ENCODE measurements around the gene RAP1GAP. TPM values are rescaled to one million over a fixed set of nuclear protein-coding genes. Genes with fewer than 3 reads are reported as not detected.
A peak's percentile ranks its signal among the peaks of the same experiment; 100 is the strongest.

Gene RAP1GAP
- total and polyA plus RNA-seq, 5 donors from 2014 or later = 0.84 TPM; not detected in 4

DNA sequence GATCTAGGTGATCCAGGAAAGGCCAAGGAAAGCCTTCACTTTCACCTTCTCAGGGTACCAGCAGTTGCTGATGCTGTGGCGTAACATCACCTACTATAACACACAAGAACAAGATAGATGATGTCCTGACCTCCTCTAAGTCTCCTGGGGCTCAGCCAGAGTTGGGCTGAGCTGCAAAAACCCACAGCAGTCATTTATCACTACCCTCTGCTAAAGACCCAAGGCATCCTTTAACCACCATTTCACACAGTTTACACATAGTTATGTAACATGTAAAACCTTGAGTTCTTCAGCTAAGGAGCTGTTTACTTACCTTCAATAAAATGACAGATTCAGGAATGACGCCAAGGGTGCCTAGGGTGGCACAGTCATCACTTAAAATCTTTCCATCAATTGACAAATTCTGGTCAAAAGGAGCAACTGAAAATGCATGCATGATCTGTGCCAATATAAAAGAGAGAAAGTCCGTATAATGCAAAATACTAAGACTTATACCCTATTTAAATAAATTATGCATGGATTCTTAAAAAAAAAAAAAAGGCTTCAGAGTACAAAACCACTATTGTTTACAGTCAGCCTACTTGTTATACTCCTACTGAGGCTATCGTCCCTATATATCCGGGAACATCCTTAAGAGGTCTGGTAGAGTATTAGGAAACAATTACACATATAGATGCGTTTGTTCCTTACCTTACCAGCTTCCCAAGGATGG lies 20.7 kb upstream of the RAP1GAP start:
- no peak overlapping the region for H3K27ac Mint-ChIP-seq
- peaks cover 57% of the 10 kb centered on the region for H3K36me3 Mint-ChIP-seq
- H3K27ac ChIP-seq (ENCODE audit: insufficient read depth, low read length, poor library complexity, severe bottlenecking) = no peak overlapping the region
- no peak for DNase-seq
- peaks cover 82% of the 10 kb centered on the region for H3K36me3 ChIP-seq (ENCODE audit: control insufficient read depth, insufficient read depth, low read length)
- no peaks in the 10 kb centered on the region for H3K27me3 Mint-ChIP-seq
- H3K27me3 ChIP-seq (ENCODE audit: control insufficient read depth, insufficient read depth, low read length) = no peaks in the 10 kb centered on the region
- peaks cover 0 to 3% (median 0%) of the 10 kb centered on the region in 7 donors for H3K9me3 Mint-ChIP-seq
- no peak overlapping the region for H3K4me3 Mint-ChIP-seq
- ATAC-seq (ENCODE audit: low read depth in 2 of 2) = no peak
- H3K9me3 ChIP-seq (ENCODE audit: control insufficient read depth in 2 of 2, low read length in 2 of 2) = no peaks in the 10 kb centered on the region
- peaks cover 0 to 9% (median 2%) of the 10 kb centered on the region in 4 donors for H3K4me1 Mint-ChIP-seq
- no peak overlapping the region for H3K4me3 ChIP-seq (ENCODE audit: low read depth, low read length)
- H3K4me1 ChIP-seq (ENCODE audit: control insufficient read depth, insufficient read depth, low read length, poor library complexity, severe bottlenecking) = no peaks in the 10 kb centered on the region

DNA sequence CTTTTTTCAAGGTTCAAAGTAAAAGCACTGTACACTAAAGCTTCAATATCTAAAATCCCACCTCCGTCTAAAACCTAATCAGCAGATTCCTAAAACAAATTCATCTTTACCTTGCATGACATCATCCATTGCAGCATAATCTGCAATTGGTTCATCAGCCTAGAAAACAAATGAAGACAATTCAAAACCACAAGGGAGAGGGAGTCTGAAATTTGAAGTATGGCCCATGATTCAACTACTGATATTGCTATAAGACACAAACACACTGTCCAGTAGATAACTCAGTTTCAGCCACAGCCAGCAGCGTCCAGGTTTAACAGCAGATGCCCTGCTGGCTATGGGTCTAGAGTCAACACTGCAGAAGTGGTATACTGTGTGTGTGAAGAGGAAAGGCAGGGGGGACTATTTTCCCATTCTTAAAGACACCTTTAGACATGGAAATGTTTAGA lies 17.9 kb upstream of the RAP1GAP start:
- H3K27me3 ChIP-seq (ENCODE audit: control insufficient read depth, insufficient read depth, low read length) = no peaks in the 10 kb centered on the region
- Mint-ChIP-seq H3K27me3 (no peaks in the 10 kb centered on the region), H3K36me3 (peaks cover 53% of the 10 kb centered on the region), H3K4me1 (peaks cover 0 to 13% (median 3%) of the 10 kb centered on the region in 4 donors), H3K27ac (no peak overlapping the region), H3K4me3 (no peak overlapping the region), H3K9me3 (peaks cover 0 to 3% (median 0%) of the 10 kb centered on the region in 7 donors)
- no peaks in the 10 kb centered on the region for H3K9me3 ChIP-seq (ENCODE audit: control insufficient read depth in 2 of 2, low read length in 2 of 2)
- no peak for ATAC-seq (ENCODE audit: low read depth in 2 of 2)
- H3K4me1 ChIP-seq (ENCODE audit: control insufficient read depth, insufficient read depth, low read length, poor library complexity, severe bottlenecking) = no peaks in the 10 kb centered on the region
- no peak overlapping the region for H3K4me3 ChIP-seq (ENCODE audit: low read depth, low read length)
- H3K36me3 ChIP-seq (ENCODE audit: control insufficient read depth, insufficient read depth, low read length) = peaks cover 74% of the 10 kb centered on the region
- DNase-seq = no peak
- H3K27ac ChIP-seq (ENCODE audit: insufficient read depth, low read length, poor library complexity, severe bottlenecking) = no peak overlapping the region

DNA sequence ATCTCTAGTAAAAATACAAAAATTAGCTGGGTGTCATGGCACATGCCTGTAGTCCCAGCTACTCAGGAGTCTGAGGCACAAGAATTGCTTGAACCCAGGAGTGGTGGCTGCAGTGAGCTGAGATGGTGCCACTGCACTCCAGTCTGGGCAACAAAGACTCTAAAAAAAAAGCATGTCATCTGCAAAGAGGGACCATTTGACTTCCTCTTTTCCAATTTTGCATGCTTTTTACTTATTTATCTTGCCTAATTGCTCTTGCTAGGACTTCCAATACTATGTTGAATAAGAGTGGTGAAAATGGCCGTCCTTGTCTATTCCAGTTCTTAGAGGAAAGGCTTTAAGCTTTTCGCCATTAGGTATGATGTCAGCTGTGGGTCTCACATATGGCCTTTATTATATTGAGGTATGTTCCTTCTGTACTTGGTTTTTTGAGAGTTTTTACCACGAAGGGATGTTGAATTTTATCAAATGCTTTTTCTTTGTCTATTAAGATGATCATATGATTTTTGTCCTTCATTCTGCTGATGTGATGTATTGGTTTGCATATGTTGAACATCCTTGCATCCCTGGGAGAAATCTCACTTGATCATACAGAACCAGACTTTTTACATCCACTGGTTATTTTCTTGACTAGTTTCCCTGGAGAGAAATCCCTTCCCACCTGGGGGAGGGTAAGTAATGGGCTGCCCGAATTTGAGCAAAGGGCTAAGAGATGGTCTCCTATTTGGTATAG lies 17.0 kb upstream of the RAP1GAP start:
- no peaks in the 10 kb centered on the region for H3K27me3 ChIP-seq (ENCODE audit: control insufficient read depth, insufficient read depth, low read length)
- no peaks in the 10 kb centered on the region for H3K9me3 ChIP-seq (ENCODE audit: control insufficient read depth in 2 of 2, low read length in 2 of 2)
- Mint-ChIP-seq H3K4me1 (peaks cover 2 to 12% (median 4%) of the 10 kb centered on the region in 4 donors), H3K27ac (no peak overlapping the region), H3K27me3 (no peaks in the 10 kb centered on the region), H3K36me3 (peaks cover 53% of the 10 kb centered on the region), H3K9me3 (peaks cover 0 to 3% (median 0%) of the 10 kb centered on the region in 7 donors), H3K4me3 (no peak overlapping the region)
- DNase-seq (no peak), ATAC-seq (ENCODE audit: low read depth in 2 of 2) (no peak)
- peaks cover 73% of the 10 kb centered on the region for H3K36me3 ChIP-seq (ENCODE audit: control insufficient read depth, insufficient read depth, low read length)
- H3K27ac ChIP-seq (ENCODE audit: insufficient read depth, low read length, poor library complexity, severe bottlenecking) = no peak overlapping the region
- H3K4me3 ChIP-seq (ENCODE audit: low read depth, low read length) = no peak overlapping the region
- H3K4me1 ChIP-seq (ENCODE audit: control insufficient read depth, insufficient read depth, low read length, poor library complexity, severe bottlenecking) = no peaks in the 10 kb centered on the region

DNA sequence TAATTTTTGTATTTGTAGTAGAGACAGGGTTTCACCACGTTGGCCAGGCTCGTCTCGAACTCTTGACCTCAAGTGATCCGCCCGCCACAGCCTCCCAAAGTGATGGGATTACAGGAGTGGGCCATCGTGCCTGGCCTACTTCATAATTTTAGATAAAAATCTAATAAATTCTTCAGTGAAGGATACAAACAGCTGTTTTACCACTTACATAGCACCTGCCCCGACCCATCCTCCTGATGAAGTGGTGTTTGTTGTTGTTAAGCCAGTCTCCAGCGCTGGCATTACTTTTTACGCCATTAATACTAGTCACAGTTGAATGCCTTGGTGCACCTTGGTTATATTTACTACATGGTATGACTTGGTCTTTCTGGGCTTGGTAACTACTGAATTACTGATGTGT lies 12.3 kb upstream of the RAP1GAP start:
- no peak for ATAC-seq (ENCODE audit: low read depth in 2 of 2)
- peaks cover 0 to 3% (median 0%) of the 10 kb centered on the region in 7 donors for H3K9me3 Mint-ChIP-seq
- H3K36me3 Mint-ChIP-seq = peaks cover 52% of the 10 kb centered on the region
- Histone ChIP-seq H3K27me3 (ENCODE audit: control insufficient read depth, insufficient read depth, low read length) (no peaks in the 10 kb centered on the region), H3K9me3 (ENCODE audit: control insufficient read depth in 2 of 2, low read length in 2 of 2) (no peaks in the 10 kb centered on the region), H3K4me3 (ENCODE audit: low read depth, low read length) (no peak overlapping the region), H3K4me1 (ENCODE audit: control insufficient read depth, insufficient read depth, low read length, poor library complexity, severe bottlenecking) (no peaks in the 10 kb centered on the region), H3K27ac (ENCODE audit: insufficient read depth, low read length, poor library complexity, severe bottlenecking) (no peak overlapping the region), H3K36me3 (ENCODE audit: control insufficient read depth, insufficient read depth, low read length) (peaks cover 63% of the 10 kb centered on the region)
- H3K4me3 Mint-ChIP-seq = no peak overlapping the region
- peak overlapping the region in 1 of 3 donors; percentile 6 for H3K27ac Mint-ChIP-seq
- no peak for DNase-seq
- peaks cover 0 to 11% (median 5%) of the 10 kb centered on the region in 4 donors for H3K4me1 Mint-ChIP-seq
- H3K27me3 Mint-ChIP-seq = no peaks in the 10 kb centered on the region

DNA sequence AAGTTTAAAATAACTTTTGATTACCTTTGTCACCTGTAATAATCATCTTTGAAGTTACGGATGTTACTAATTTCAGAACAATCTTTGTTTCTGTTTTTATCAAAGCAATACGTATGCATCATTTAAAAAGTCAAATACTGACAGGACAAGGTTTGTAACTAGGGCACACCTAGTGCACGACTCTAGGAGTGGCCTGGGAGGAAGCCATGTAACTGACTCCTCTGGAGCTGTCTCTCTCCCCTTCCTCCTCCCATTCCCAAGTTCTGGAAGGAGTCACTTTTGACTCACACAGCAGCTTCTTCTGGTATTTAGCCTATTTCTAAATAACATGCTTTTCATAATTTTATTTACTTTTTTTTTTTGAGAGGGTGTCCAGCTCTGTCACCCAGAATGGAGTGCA lies 11.8 kb upstream of the RAP1GAP start:
- DNase-seq (peak in 1 of 3 donors; percentile 18), ATAC-seq (ENCODE audit: low read depth in 2 of 2) (no peak)
- Mint-ChIP-seq H3K9me3 (no peaks in the 10 kb centered on the region), H3K4me3 (no peak overlapping the region), H3K27ac (peak overlapping the region in 1 of 3 donors; percentile 42), H3K4me1 (peaks cover 0 to 9% (median 5%) of the 10 kb centered on the region in 4 donors), H3K36me3 (peaks cover 48% of the 10 kb centered on the region), H3K27me3 (no peaks in the 10 kb centered on the region)
- no peaks in the 10 kb centered on the region for H3K4me1 ChIP-seq (ENCODE audit: control insufficient read depth, insufficient read depth, low read length, poor library complexity, severe bottlenecking)
- no peaks in the 10 kb centered on the region for H3K27me3 ChIP-seq (ENCODE audit: control insufficient read depth, insufficient read depth, low read length)
- peaks cover 58% of the 10 kb centered on the region for H3K36me3 ChIP-seq (ENCODE audit: control insufficient read depth, insufficient read depth, low read length)
- H3K27ac ChIP-seq (ENCODE audit: insufficient read depth, low read length, poor library complexity, severe bottlenecking) = no peak overlapping the region
- H3K4me3 ChIP-seq (ENCODE audit: low read depth, low read length) = no peak overlapping the region
- H3K9me3 ChIP-seq (ENCODE audit: control insufficient read depth in 2 of 2, low read length in 2 of 2) = no peaks in the 10 kb centered on the region

DNA sequence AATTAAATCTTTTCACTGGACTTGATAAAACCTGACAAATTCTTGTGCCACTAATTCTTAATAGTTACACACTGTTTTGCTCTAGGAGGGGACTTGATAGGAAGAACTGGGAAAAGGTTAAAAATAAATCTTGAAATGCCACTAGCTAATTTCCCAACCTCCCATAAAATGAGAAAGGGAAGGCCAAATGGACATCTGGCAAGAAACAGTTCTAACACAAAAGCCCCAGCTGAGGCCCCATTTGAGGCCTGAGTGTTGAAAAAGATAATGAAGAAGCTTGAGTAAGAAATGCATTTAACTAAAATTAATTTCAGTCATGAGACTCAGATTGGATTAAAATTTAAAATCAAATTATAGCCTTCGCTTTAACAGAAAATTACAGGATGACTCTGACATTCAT lies 11.2 kb upstream of the RAP1GAP start:
- H3K36me3 ChIP-seq (ENCODE audit: control insufficient read depth, insufficient read depth, low read length) = peaks cover 53% of the 10 kb centered on the region
- H3K27ac ChIP-seq (ENCODE audit: insufficient read depth, low read length, poor library complexity, severe bottlenecking) = no peak overlapping the region
- DNase-seq (no peak), ATAC-seq (ENCODE audit: low read depth in 2 of 2) (no peak)
- no peaks in the 10 kb centered on the region for H3K9me3 ChIP-seq (ENCODE audit: control insufficient read depth in 2 of 2, low read length in 2 of 2)
- Mint-ChIP-seq H3K27ac (no peak overlapping the region), H3K9me3 (no peaks in the 10 kb centered on the region), H3K4me1 (peaks cover 0 to 9% (median 5%) of the 10 kb centered on the region in 4 donors), H3K4me3 (no peak overlapping the region), H3K36me3 (peaks cover 48% of the 10 kb centered on the region), H3K27me3 (no peaks in the 10 kb centered on the region)
- no peaks in the 10 kb centered on the region for H3K27me3 ChIP-seq (ENCODE audit: control insufficient read depth, insufficient read depth, low read length)
- no peaks in the 10 kb centered on the region for H3K4me1 ChIP-seq (ENCODE audit: control insufficient read depth, insufficient read depth, low read length, poor library complexity, severe bottlenecking)
- H3K4me3 ChIP-seq (ENCODE audit: low read depth, low read length) = no peak overlapping the region

DNA sequence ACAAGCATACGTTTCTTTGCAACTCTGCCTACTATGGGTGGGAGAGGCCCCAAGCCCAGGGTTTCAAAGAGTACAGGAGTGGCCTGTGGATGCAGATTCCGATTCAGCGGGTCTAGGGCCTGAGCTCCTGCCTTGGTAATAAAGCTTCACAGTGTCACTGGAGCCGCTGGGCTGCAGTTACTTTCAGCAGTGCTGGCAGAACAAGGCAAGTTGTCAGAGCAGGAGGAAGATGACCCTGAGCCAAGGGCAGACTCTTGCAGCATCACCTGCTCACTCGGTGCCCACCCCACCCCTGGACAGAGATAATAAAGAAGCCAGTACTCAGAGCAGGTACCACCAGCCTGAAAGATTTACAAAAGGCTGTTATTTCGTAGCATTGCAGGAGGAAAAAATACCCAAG lies 8.0 kb upstream of the RAP1GAP start:
- Mint-ChIP-seq H3K9me3 (no peaks in the 10 kb centered on the region), H3K4me3 (no peak overlapping the region), H3K36me3 (peaks cover 28% of the 10 kb centered on the region), H3K27me3 (no peaks in the 10 kb centered on the region), H3K27ac (peak overlapping the region in 1 of 3 donors; percentile 50), H3K4me1 (peaks cover 0 to 7% (median 4%) of the 10 kb centered on the region in 4 donors)
- Histone ChIP-seq H3K4me3 (ENCODE audit: low read depth, low read length) (no peak overlapping the region), H3K36me3 (ENCODE audit: control insufficient read depth, insufficient read depth, low read length) (peaks cover 31% of the 10 kb centered on the region), H3K4me1 (ENCODE audit: control insufficient read depth, insufficient read depth, low read length, poor library complexity, severe bottlenecking) (no peaks in the 10 kb centered on the region), H3K27ac (ENCODE audit: insufficient read depth, low read length, poor library complexity, severe bottlenecking) (no peak overlapping the region), H3K9me3 (ENCODE audit: control insufficient read depth in 2 of 2, low read length in 2 of 2) (no peaks in the 10 kb centered on the region), H3K27me3 (ENCODE audit: control insufficient read depth, insufficient read depth, low read length) (no peaks in the 10 kb centered on the region)
- ATAC-seq (ENCODE audit: low read depth in 2 of 2) = no peak
- DNase-seq = no peak
